Measurements from ENCODE around the gene PI16. TPM values are rescaled to one million over a fixed set of nuclear protein-coding genes. Genes with fewer than 3 reads are reported as not detected.

Gene PI16
- total and polyA plus RNA-seq, 12 donors, result 4.4 to 38.9 (median 18.7) TPM

DNA sequence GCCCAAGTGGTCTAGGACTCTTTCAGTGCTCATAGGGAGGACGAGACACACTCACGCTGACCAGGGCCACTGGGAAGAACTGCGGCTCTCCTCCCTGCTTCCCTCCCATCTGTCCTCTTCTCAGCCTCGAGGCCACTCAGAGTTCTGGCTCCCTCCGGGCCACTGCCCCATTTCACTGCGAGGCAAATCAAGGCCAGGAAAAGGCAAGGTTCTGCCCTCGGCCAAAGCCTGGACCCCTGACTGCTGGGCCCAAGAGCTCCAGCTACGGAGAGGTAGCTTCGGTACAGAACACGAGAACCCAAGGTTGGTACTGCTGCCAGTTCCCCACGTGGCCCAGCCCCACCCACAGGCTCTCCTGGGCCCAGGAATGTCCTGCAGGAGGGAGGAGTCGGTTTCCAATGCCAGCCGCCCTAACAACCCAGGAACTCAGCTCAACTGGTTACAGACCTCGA, 14.7 kb downstream of the PI16 start:
- peak in 4 of 8 donors; percentile 20 to 27 (median 22) for ATAC-seq
- peaks cover 12 to 82% (median 61%) of the 10 kb centered on the region in 9 donors for H3K4me1 ChIP-seq

DNA sequence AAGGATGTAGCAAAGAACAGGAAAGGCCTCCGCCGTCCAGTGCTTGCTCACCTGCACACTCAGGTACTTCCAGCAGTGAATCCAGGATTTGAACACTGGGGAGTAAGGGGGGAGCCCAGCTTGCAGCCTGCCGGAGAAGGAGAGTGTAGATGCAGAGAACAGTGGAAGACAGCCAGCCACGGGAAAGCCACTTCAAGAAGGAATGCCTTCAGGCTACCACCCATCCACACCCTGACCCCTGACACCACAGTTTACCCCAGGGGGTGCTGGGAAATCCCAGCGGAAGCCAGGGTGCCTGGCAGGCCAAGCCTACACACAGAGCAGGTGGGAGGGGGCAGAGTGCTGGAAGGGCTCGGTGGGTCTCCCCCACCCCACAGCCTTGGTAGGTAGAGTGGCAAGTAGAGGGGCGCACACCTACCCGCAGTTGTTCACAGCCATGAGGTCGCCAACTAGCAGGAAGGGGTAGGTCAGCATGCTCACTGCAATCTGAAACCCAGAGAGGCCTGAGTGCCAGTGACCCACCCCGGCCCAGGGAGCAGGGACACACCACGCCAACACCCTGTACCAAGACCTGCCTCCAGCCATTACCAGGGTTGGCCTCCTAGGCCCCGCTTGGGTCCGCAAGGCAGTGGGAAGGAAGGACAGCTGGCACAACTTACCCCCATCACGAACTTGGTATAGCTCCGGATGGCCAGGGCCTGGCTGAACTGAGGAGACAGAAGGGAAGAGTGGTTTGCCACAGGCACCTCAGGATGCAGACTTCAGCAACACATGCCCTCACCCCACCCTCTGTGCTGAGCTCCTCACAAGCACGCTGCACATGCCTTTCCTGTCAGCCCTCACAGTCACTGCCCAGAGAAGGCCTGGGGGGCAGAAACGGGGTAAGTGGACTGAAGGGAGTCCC, 15.7 kb downstream of the PI16 start:
- TF ChIP-seq, protein P1, sequence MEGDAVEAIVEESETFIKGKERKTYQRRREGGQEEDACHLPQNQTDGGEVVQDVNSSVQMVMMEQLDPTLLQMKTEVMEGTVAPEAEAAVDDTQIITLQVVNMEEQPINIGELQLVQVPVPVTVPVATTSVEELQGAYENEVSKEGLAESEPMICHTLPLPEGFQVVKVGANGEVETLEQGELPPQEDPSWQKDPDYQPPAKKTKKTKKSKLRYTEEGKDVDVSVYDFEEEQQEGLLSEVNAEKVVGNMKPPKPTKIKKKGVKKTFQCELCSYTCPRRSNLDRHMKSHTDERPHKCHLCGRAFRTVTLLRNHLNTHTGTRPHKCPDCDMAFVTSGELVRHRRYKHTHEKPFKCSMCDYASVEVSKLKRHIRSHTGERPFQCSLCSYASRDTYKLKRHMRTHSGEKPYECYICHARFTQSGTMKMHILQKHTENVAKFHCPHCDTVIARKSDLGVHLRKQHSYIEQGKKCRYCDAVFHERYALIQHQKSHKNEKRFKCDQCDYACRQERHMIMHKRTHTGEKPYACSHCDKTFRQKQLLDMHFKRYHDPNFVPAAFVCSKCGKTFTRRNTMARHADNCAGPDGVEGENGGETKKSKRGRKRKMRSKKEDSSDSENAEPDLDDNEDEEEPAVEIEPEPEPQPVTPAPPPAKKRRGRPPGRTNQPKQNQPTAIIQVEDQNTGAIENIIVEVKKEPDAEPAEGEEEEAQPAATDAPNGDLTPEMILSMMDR (IDR thresholded peaks at IDR 0.05), result no peak
- H3K27ac ChIP-seq, result peak overlapping the region in 8 of 10 donors; percentile 5 to 79 (median 58)
- H3K27me3 ChIP-seq, result no peaks in the 10 kb centered on the region
- DNase-seq (no peak), ATAC-seq (peak in 1 of 8 donors; percentile 8)
- no peaks in the 10 kb centered on the region for H3K9me3 ChIP-seq
- intact Hi-C loops (cut with DNase I), result loop anchor here in 1 of 10 donors (5.0 kb wide), 1 partner anchor 128 kb away; no protein-coding TSS in a partner anchor
- H3K36me3 ChIP-seq, result peaks cover 0 to 95% (median 77%) of the 10 kb centered on the region in 9 donors
- H3K4me3 ChIP-seq, result no peak overlapping the region
- WGBS, 2 donors, result 81 to 83% methylated on average over 17 of the region's 17 CpGs
- peaks cover 3 to 83% (median 61%) of the 10 kb centered on the region in 9 donors for H3K4me1 ChIP-seq

More for the DNA sequence above, 14.7 kb downstream of the PI16 start:
- WGBS, 2 donors, result 63 to 72% methylated on average over 14 of the region's 14 CpGs
- H3K9me3 ChIP-seq, result no peaks in the 10 kb centered on the region
- H3K36me3 ChIP-seq, result peaks cover 0 to 85% (median 67%) of the 10 kb centered on the region in 9 donors
- DNase-seq, result no peak
- H3K27me3 ChIP-seq, result no peaks in the 10 kb centered on the region
- intact Hi-C loops (cut with DNase I), result no loop called here
- H3K4me3 ChIP-seq, result no peak overlapping the region
- TF ChIP-seq, protein P1 (IDR thresholded peaks at IDR 0.05), result no peak
- peak overlapping the region in 4 of 10 donors; percentile 3 to 44 (median 24) for H3K27ac ChIP-seq

DNA sequence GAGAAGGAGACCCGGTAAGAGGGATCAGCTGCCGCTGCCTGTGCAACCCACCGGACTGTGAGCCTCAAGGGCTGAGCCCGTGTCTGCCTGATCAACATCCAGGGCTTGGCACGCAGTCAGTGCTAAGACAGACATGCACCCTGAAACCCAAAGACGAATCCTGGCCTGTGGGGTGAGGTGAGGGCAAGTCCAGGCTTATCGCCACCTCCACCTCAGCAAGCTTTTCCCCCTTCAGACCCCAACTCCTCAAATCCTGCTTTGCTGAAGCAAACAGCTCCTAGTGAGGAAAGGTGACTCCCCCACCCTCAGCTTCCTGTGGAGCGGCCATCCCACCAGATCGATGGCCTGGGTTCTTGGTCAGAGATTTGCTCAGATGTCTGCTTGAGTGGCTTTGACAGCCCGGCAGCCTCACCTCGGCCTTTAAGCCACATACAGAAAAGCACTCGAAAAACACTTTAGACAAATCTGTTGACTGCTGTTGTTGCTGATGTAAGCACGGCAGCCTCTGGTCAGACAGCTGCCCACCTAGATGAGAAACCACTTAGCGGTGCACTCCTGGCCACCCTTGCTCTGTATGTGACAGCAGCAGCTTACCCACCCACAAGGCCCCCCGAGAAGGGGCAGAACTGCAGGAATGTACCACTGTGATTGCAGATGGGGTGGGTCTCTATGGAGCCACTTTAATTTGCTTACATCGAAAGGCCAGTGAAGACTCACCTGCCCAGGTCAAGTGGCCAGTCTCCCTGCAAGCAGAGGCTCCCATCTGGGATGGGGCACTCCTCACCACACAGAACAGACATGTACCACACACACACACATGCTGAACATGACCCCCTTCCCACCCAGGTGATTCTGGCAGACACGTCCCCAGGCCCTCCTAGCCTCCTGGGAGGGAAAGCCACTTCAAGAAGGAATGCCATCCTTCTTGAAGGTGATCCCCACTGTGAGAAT, 16.6 kb downstream of the PI16 start:
- peak in 1 of 8 donors; percentile 6 for ATAC-seq
- TF ChIP-seq, protein P1 (IDR thresholded peaks at IDR 0.05), result no peak
- intact Hi-C loops (cut with DNase I), result loop anchor here in 1 of 10 donors (5.0 kb wide), 1 partner anchor 129 kb away; no protein-coding TSS in a partner anchor
- peaks cover 0 to 100% (median 85%) of the 10 kb centered on the region in 9 donors for H3K36me3 ChIP-seq
- DNase-seq, result no peak
- H3K4me1 ChIP-seq, result peaks cover 8 to 92% (median 70%) of the 10 kb centered on the region in 9 donors
- peak overlapping the region; percentile 5 to 79 (median 52) for H3K27ac ChIP-seq
- no peaks in the 10 kb centered on the region for H3K27me3 ChIP-seq
- H3K4me3 ChIP-seq, result no peak overlapping the region
- no peaks in the 10 kb centered on the region for H3K9me3 ChIP-seq
- WGBS, 2 donors, result 47 to 68% methylated on average over 17 of the region's 17 CpGs
